ENCODE data around the gene DGKI. TPM values are rescaled to one million over a fixed set of nuclear protein-coding genes. Genes with fewer than 3 reads are reported as not detected.
"Not testable (repeated sequence)": the region's sequence is repeated elsewhere in the genome, so short reads cannot be mapped to it uniquely, and the experiment has no call there.

Gene DGKI
- total RNA-seq, 1 experiment from 2014 or later, result 0.41 TPM

GRCh38 chr7:137836113-137836509 is 10.7 kb downstream of the DGKI start:
- POLR2A ChIA-PET (ENCODE audit: unreplicated experiment), result no interaction called here
- Histone ChIP-seq H4K20me1 (ENCODE audit: insufficient read depth) (no peaks in the 10 kb centered on the region), H3K4me3 (no peak overlapping the region), H3K4me1 (replicated peaks; ENCODE audit: insufficient read depth) (no peaks in the 10 kb centered on the region), H3K9me3 (ENCODE audit: insufficient read depth, low read depth) (peaks cover 12% of the 10 kb centered on the region; the same call in 1 of the 2 replicates), H3K27ac (no peak overlapping the region), H3K36me3 (ENCODE audit: low read depth) (no peaks in the 10 kb centered on the region), H3K9me2 (ENCODE audit: insufficient read depth) (no peaks in the 10 kb centered on the region), H3K79me2 (ENCODE audit: low read depth) (no peaks in the 10 kb centered on the region), H2AFZ (no peak overlapping the region), H3F3A (ENCODE audit: insufficient read depth, low read depth) (no peaks in the 10 kb centered on the region), H3K4me2 (no peak overlapping the region), H3K27me3 (ENCODE audit: insufficient read depth, low read depth) (peaks cover 7% of the 10 kb centered on the region; the same call in 1 of the 2 replicates)
- intact Hi-C loops (cut with micrococcal nuclease; ENCODE audit: unreplicated experiment), result no loop called here
- no TSS peak for BruUV-seq (replicated peaks)
- TF ChIP-seq CTCF (conservative IDR thresholded peaks at IDR 0.05) (no peak), EZH2 (IDR thresholded peaks at IDR 0.05; ENCODE audit: low read depth) (no peak)
- DNase-seq, result no peak
- CTCF ChIA-PET, result no interaction called here

GRCh38 chr7:137835486-137836112 is 11.2 kb downstream of the DGKI start:
- Histone ChIP-seq H3K27me3 (ENCODE audit: insufficient read depth, low read depth) (peaks cover 8% of the 10 kb centered on the region; the same call in 1 of the 2 replicates), H2AFZ (no peak overlapping the region), H3K9me3 (ENCODE audit: insufficient read depth, low read depth) (peaks cover 12% of the 10 kb centered on the region; the same call in 1 of the 2 replicates), H3K79me2 (ENCODE audit: low read depth) (no peaks in the 10 kb centered on the region), H3K4me1 (replicated peaks; ENCODE audit: insufficient read depth) (no peaks in the 10 kb centered on the region), H3K27ac (no peak overlapping the region), H3K36me3 (ENCODE audit: low read depth) (no peaks in the 10 kb centered on the region), H4K20me1 (ENCODE audit: insufficient read depth) (no peaks in the 10 kb centered on the region), H3F3A (ENCODE audit: insufficient read depth, low read depth) (no peaks in the 10 kb centered on the region), H3K9me2 (ENCODE audit: insufficient read depth) (no peaks in the 10 kb centered on the region), H3K4me3 (no peak overlapping the region), H3K4me2 (no peak overlapping the region)
- BruUV-seq (replicated peaks), result no TSS peak
- intact Hi-C loops (cut with micrococcal nuclease; ENCODE audit: unreplicated experiment), result no loop called here
- TF ChIP-seq CTCF (conservative IDR thresholded peaks at IDR 0.05), result no peak
- no peak for TF ChIP-seq EZH2 (IDR thresholded peaks at IDR 0.05; ENCODE audit: low read depth)
- CTCF ChIA-PET, result no interaction called here
- no peak for DNase-seq
- POLR2A ChIA-PET (ENCODE audit: unreplicated experiment), result no interaction called here

DNA sequence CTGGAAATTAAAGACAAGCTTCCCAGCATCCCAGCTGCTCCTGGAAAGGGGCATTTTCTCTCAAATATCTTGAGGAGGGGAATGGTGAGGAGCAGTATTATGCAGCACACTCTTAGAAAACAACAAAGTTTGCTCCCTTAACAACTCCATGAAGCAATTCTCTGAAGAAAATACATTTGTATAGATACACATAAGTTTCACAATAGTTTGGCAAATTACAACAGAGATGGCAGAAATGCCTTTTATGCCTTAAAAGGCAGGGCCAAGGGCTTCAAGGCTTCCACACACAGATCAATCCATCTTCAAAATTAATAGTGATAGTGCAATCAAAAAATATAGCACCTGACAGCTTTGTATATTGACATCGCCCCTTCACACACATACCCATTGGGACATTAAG is 12.2 kb downstream of the DGKI start:
- Histone ChIP-seq H3K4me1 (replicated peaks; ENCODE audit: insufficient read depth) (no peaks in the 10 kb centered on the region), H3K9me2 (ENCODE audit: insufficient read depth) (no peaks in the 10 kb centered on the region), H3K36me3 (ENCODE audit: low read depth) (no peaks in the 10 kb centered on the region), H3K79me2 (ENCODE audit: low read depth) (no peaks in the 10 kb centered on the region), H3K9me3 (ENCODE audit: insufficient read depth, low read depth) (peaks cover 12% of the 10 kb centered on the region; the same call in 1 of the 2 replicates), H3F3A (ENCODE audit: insufficient read depth, low read depth) (no peaks in the 10 kb centered on the region), H3K4me3 (no peak overlapping the region), H4K20me1 (ENCODE audit: insufficient read depth) (no peaks in the 10 kb centered on the region), H3K27me3 (ENCODE audit: insufficient read depth, low read depth) (peaks cover 14% of the 10 kb centered on the region; the same call in 1 of the 2 replicates), H3K4me2 (no peak overlapping the region), H2AFZ (no peak overlapping the region), H3K27ac (no peak overlapping the region)
- no peak for TF ChIP-seq CTCF (conservative IDR thresholded peaks at IDR 0.05)
- TF ChIP-seq EZH2 (IDR thresholded peaks at IDR 0.05; ENCODE audit: low read depth), result no peak
- intact Hi-C loops (cut with micrococcal nuclease; ENCODE audit: unreplicated experiment), result no loop called here
- no peak for DNase-seq
- BruUV-seq (replicated peaks), result no TSS peak
- POLR2A ChIA-PET (ENCODE audit: unreplicated experiment), result interaction anchor here (0.5 kb wide), 1 partner anchor 922 kb away, joined by 9 read pairs; no protein-coding TSS in a partner anchor
- CTCF ChIA-PET, result no interaction called here

DNA sequence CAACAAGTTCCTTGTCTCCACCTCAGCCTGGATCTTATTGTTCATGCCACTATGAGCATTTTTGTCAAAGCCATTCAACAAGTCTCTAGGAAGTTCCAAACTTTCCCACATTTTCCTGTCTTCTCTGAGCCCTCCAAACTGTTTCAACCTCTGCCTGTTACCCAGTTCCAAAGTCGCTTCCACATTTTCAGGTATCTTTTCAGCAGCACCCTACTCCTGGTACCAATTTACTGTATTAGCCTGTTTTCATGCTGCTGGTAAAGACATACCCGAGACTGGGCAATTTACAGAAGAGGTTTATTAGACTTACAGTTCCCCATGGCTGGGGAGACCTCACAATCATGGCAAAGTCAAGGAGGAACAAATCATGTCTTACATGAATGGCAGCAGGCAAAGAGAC is 13.8 kb downstream of the DGKI start:
- H3K27ac ChIP-seq; H3K4me3 ChIP-seq; POLR2A ChIA-PET (ENCODE audit: unreplicated experiment); H3K79me2 ChIP-seq (ENCODE audit: low read depth); H3K4me1 ChIP-seq (replicated peaks; ENCODE audit: insufficient read depth); DNase-seq; BruUV-seq (replicated peaks); H3K4me2 ChIP-seq; CTCF ChIA-PET; H3K9me2 ChIP-seq (ENCODE audit: insufficient read depth); H4K20me1 ChIP-seq (ENCODE audit: insufficient read depth); H3K36me3 ChIP-seq (ENCODE audit: low read depth); intact Hi-C loops (cut with micrococcal nuclease; ENCODE audit: unreplicated experiment); H2AFZ ChIP-seq; H3F3A ChIP-seq (ENCODE audit: insufficient read depth, low read depth): not testable (repeated sequence)
- peaks cover 18% of the 10 kb centered on the region; the same call in 1 of the 2 replicates for H3K27me3 ChIP-seq (ENCODE audit: insufficient read depth, low read depth)
- peaks cover 12% of the 10 kb centered on the region; the same call in 1 of the 2 replicates for H3K9me3 ChIP-seq (ENCODE audit: insufficient read depth, low read depth)
